Nucleus accumbens (tissue), 56 donors: ENCODE measurements around the gene MIB1.

Source experiments
- DNase-seq, 56 donors: peaks; one replicate each; lab custom pipeline; 2025; lab: John Stamatoyannopoulos, UW

MIB1 gene

GRCh38 chr18:21808185-21808584 is 67.6 kb downstream of the MIB1 start:
- no peak for DNase-seq

GRCh38 chr18:21809725-21810124 is 69.1 kb downstream of the MIB1 start:
- DNase-seq, result no peak

- no peak for DNase-seq
Observed at GRCh38 chr18:21815101-21815500, 74.5 kb downstream of the MIB1 start.

- no peak for DNase-seq
Observed at GRCh38 chr18:21820033-21820810, 79.6 kb downstream of the MIB1 start.

- DNase-seq, result no peak
Observed at GRCh38 chr18:21820811-21821143, 80.2 kb downstream of the MIB1 start.

GRCh38 chr18:21823848-21824247 is 83.3 kb downstream of the MIB1 start:
- DNase-seq, result no peak

- no peak for DNase-seq
Observed at GRCh38 chr18:21826196-21826595, 85.6 kb downstream of the MIB1 start.

- DNase-seq, result no peak
Observed at GRCh38 chr18:21826641-21827302, 86.2 kb downstream of the MIB1 start.

- no peak for DNase-seq
Observed at GRCh38 chr18:21830532-21830931, 89.9 kb downstream of the MIB1 start.

GRCh38 chr18:21831413-21831831 is 90.8 kb downstream of the MIB1 start:
- peak in 5 of 56 donors; percentile 2 to 19 (median 3) for DNase-seq

GRCh38 chr18:21833604-21834298 is 93.2 kb downstream of the MIB1 start:
- DNase-seq, result no peak

GRCh38 chr18:21834299-21834660 is 93.7 kb downstream of the MIB1 start:
- DNase-seq, result no peak

- DNase-seq, result no peak
Observed at GRCh38 chr18:21841570-21841969, 101.0 kb downstream of the MIB1 start.

- DNase-seq, result no peak
Observed at GRCh38 chr18:21843341-21843740, 102.7 kb downstream of the MIB1 start.

- no peak for DNase-seq
Observed at GRCh38 chr18:21851327-21851961, 110.9 kb downstream of the MIB1 start.

- DNase-seq, result no peak
Observed at GRCh38 chr18:21853016-21853415, 112.4 kb downstream of the MIB1 start.

- DNase-seq, result no peak
Observed at GRCh38 chr18:21853775-21854552, 113.4 kb downstream of the MIB1 start.

- DNase-seq, result no peak
Observed at GRCh38 chr18:21855432-21855831, 114.8 kb downstream of the MIB1 start.

- DNase-seq, result no peak
Observed at GRCh38 chr18:21857871-21858270, 117.3 kb downstream of the MIB1 start.

- no peak for DNase-seq
Observed at GRCh38 chr18:21858544-21858943, 118.0 kb downstream of the MIB1 start.
